Activated CD8-positive, alpha-beta T cell treated with anti-CD3 and anti-CD28 coated beads for 36 hours (primary cell): ENCODE data around the gene PPIL6. TPM values are rescaled to one million over a fixed set of nuclear protein-coding genes. Genes with fewer than 3 reads are reported as not detected.

Experiments
- ATAC-seq: fragments of 200-7000 bp; cut with Tn5 transposase; one replicate; pipeline ENCODE4 v1.10.0; 2021; ENCODE audit warnings: mild to moderate bottlenecking, moderate library complexity
- CTCF ChIA-PET: fragments of 350-600 bp; sonication (Branson Sonifier 250); formaldehyde crosslinking; loops from one replicate; lab custom pipeline; 2021; ENCODE audit warnings: antibody characterized with exemption; lab: Charles Lee
- POLR2A ChIA-PET: fragments of 350-600 bp; sonication (Branson Sonifier 250); formaldehyde crosslinking; loops from one replicate; lab custom pipeline; 2021; ENCODE audit warnings: antibody characterized with exemption; lab: Charles Lee
- DNase-seq: peaks from one replicate; pipeline ENCODE4 v3.0.0-alpha.2; 2020
- H3K27ac Mint-ChIP-seq: one replicate; pipeline ENCODE4 v1.8.0; 2021; ENCODE audit warnings: mild to moderate bottlenecking, mixed read lengths
- H3K27me3 Mint-ChIP-seq: one replicate; pipeline ENCODE4 v1.8.0; 2021; ENCODE audit warnings: mixed read lengths
- H3K36me3 Mint-ChIP-seq: one replicate; pipeline ENCODE4 v1.8.0; 2021; ENCODE audit warnings: low read depth, mixed read lengths
- H3K4me1 Mint-ChIP-seq: one replicate; pipeline ENCODE4 v1.8.0; 2021; ENCODE audit warnings: low read depth, mixed read lengths
- H3K4me3 Mint-ChIP-seq: one replicate; pipeline ENCODE4 v1.8.0; 2021; ENCODE audit warnings: mild to moderate bottlenecking, moderate library complexity, mixed read lengths
- H3K9me3 Mint-ChIP-seq: one replicate; pipeline ENCODE4 v1.8.0; 2021; ENCODE audit warnings: mixed read lengths
- intact Hi-C: fragments of 100-400 bp; cut with micrococcal nuclease; formaldehyde crosslinking; loops from one replicate; pipeline ENCODE4 v1.10.0; 2022
- total RNA-seq, 2 experiments: library from RNA; stranded (reverse); gene quantifications; one replicate each; pipeline ENCODE4 v1.2.3, GENCODE V29; 2021
- TF ChIP-seq, protein P1 (sequence below): fragments of 200-600 bp; IDR thresholded peaks from one replicate; pipeline ENCODE4 v1.8.0; 2022; ENCODE audit warnings: antibody characterized with exemption, mild to moderate bottlenecking

PPIL6 gene
- total RNA-seq, 2 experiments from 2014 or later: 0.27 to 0.38 TPM

DNA sequence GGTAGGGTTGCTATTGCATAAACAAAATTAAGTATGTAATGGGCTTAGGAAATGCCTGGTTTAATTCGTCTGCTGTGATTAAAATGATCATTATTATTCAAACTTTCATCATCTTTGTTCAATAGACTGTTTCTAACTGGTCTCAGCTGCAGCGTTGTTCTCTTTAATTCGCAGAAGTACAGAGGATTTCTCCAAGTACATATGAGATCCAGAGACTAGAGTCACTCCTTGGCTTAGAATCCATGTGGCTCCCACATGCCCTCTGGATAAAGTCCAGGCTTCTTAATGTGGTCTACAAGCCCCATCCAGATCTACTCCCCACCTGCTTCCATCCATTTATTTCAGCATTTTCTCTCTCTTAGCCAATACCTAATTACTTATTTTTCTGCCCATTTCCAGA lies 43.7 kb upstream of the PPIL6 start:
- CTCF ChIA-PET: no interaction called here
- intact Hi-C loops: loop anchor here (5.0 kb wide), 1 partner anchor 42 kb away; the partner anchor contains the start of genes PPIL6 and SMPD2

DNA sequence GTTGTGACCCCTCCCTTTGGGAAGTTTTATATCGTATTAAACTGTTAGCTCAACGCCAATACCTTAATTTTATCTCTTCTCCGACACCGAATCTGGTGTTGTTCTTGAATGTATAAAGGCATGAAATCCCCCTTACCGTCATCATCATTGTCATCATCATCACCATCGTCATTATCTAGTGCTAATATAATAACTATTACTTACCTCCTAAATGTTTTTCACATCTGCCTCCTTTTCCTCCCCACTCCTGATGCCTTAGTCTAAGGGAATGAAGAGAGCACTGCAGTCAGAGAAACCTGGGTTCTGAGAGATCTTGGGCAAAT lies 43.3 kb upstream of the PPIL6 start:
- DNase-seq (no peak), ATAC-seq (peak; percentile 3)
- Mint-ChIP-seq H3K27ac (peak overlapping the region; percentile 52), H3K36me3 (peaks cover 33% of the 10 kb centered on the region), H3K27me3 (no peaks in the 10 kb centered on the region), H3K4me1 (peaks cover 29% of the 10 kb centered on the region), H3K9me3 (no peaks in the 10 kb centered on the region), H3K4me3 (peak overlapping the region; percentile 70)
- TF ChIP-seq, protein P1, sequence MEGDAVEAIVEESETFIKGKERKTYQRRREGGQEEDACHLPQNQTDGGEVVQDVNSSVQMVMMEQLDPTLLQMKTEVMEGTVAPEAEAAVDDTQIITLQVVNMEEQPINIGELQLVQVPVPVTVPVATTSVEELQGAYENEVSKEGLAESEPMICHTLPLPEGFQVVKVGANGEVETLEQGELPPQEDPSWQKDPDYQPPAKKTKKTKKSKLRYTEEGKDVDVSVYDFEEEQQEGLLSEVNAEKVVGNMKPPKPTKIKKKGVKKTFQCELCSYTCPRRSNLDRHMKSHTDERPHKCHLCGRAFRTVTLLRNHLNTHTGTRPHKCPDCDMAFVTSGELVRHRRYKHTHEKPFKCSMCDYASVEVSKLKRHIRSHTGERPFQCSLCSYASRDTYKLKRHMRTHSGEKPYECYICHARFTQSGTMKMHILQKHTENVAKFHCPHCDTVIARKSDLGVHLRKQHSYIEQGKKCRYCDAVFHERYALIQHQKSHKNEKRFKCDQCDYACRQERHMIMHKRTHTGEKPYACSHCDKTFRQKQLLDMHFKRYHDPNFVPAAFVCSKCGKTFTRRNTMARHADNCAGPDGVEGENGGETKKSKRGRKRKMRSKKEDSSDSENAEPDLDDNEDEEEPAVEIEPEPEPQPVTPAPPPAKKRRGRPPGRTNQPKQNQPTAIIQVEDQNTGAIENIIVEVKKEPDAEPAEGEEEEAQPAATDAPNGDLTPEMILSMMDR: no peak
- ChIA-PET CTCF (no interaction called here), POLR2A (no interaction called here)
- intact Hi-C loops: loop anchor here (5.0 kb wide), 1 partner anchor 41 kb away; the partner anchor contains the start of genes PPIL6 and SMPD2

More for the DNA sequence above, 43.7 kb upstream of the PPIL6 start:
- Mint-ChIP-seq H3K27ac (peak overlapping the region; percentile 52), H3K9me3 (no peaks in the 10 kb centered on the region), H3K4me1 (peaks cover 25% of the 10 kb centered on the region), H3K4me3 (peak overlapping the region; percentile 70), H3K36me3 (peaks cover 28% of the 10 kb centered on the region), H3K27me3 (no peaks in the 10 kb centered on the region)
- TF ChIP-seq, protein P1: no peak
- POLR2A ChIA-PET: interaction anchor here (1.1 to 1.4 kb wide), 2 partner anchors 43 to 102 kb away, joined by 4 to 6 read pairs; partner anchors contain the start of genes CD164, PPIL6 and SMPD2
- DNase-seq (no peak), ATAC-seq (no peak)

DNA sequence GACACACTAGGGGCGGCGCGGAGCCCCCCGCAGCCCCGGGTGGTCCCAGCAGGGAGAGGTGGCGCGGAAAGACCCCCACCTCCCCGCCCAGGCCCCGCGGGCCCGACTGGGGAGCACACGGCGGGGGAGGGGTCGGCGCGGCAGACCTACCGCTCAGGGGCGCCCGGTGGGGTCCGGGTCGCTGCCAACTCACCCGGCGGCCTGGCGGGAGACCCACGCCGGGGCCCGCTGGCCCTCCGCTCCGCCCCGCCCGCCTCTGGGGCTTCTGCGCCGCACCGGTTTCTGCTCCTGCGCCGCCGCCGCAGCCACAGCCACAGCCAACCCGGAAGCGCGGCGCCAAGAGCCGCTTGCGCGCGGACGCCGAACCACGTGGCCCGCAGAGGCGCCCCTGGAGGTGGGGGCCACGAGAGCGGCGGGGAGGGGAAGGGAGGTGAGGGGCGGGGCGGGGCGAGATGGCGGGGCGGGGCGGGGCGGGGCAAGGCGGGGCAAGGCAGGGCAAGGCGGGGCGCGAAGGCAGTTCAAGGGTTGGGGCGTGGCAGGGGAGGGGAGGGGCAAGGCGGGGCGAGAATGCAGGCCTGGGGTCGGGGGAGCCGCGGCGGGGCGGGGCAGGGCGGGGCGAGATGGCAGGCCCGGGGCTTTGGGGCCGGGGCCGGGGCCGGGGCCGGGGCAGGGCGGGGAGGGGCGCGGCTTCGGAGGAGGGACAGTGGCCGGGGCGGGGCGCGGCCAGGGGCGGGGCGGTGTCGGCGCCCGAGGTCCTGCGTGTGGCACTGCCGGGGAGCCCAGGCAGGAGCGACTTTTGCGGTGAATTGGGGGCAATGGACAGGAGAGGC lies 42.7 kb upstream of the PPIL6 start, which contains the start of gene ZBTB24:
ZBTB24 (minus strand) TSS at position 315 of the 830 bp plus-strand sequence. CDS start 1,193 bp downstream, outside the sequence.
- H3K4me3 Mint-ChIP-seq: peak within 1 kb of the TSS; percentile 96
- no peaks in the 10 kb centered on the region for H3K9me3 Mint-ChIP-seq
- DNase-seq (peak; percentile 91), ATAC-seq (peak; percentile 85)
- peaks cover 38% of the 10 kb centered on the region for H3K36me3 Mint-ChIP-seq
- ChIA-PET POLR2A (interaction anchor here (0.6 to 3.5 kb wide), 6 partner anchors 11 to 869 kb away, joined by 3 to 13 read pairs (median 6); partner anchors contain the start of genes PPIL6 and SMPD2), CTCF (interaction anchor here (0.7 to 1.5 kb wide), 6 partner anchors 25 to 100 kb away, joined by 3 to 4 read pairs (median 3); no protein-coding TSS in a partner anchor)
- H3K27ac Mint-ChIP-seq: peak within 1 kb of the TSS; percentile 87
- intact Hi-C loops: loop anchor here (5.0 kb wide), 1 partner anchor 41 kb away; the partner anchor contains the start of genes PPIL6 and SMPD2
- TF ChIP-seq, protein P1: no peak
- no peaks in the 10 kb centered on the region for H3K27me3 Mint-ChIP-seq
- H3K4me1 Mint-ChIP-seq: peaks cover 35% of the 10 kb centered on the region

DNA sequence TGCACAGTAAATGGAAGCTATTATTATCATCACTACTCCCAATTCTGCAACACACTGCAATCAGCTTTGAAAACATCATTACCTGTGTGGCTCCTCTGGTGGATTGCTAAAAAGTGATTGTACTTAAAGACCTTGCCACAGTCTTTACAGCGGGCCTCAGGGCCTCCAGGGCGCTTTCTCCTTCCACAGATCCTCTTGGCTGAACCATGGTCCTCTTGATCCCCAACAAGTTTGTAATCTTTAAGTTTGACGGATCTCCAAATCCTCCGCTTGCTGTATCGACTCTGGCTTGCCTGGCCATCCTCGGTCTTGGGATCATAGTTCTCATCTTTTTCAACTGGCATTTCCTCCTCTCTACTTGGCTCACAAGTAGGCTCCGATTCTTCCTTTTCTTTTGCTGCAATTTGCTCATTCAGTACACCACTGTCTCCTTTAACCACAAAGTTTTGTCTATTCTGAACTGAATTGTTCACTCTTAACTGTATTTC lies 40.6 kb upstream of the PPIL6 start:
- Mint-ChIP-seq H3K4me3 (peak overlapping the region; percentile 96), H3K27ac (peak overlapping the region; percentile 22), H3K9me3 (no peaks in the 10 kb centered on the region), H3K27me3 (no peaks in the 10 kb centered on the region), H3K36me3 (peaks cover 55% of the 10 kb centered on the region), H3K4me1 (peaks cover 53% of the 10 kb centered on the region)
- no peak for DNase-seq
- ChIA-PET CTCF (interaction anchor here (0.8 to 2.0 kb wide), 4 partner anchors 9 to 40 kb away, joined by 3 to 10 read pairs (median 4); partner anchors contain the start of genes PPIL6 and SMPD2), POLR2A (interaction anchor here (0.6 to 3.5 kb wide), 7 partner anchors 11 to 99 kb away, joined by 3 to 13 read pairs (median 5); partner anchors contain the start of gene CD164)
- ATAC-seq: no peak
- intact Hi-C loops: loop anchor here (5.0 kb wide), 1 partner anchor 39 kb away; the partner anchor contains the start of genes PPIL6 and SMPD2
- TF ChIP-seq, protein P1: no peak
